GM12865 (cell line): ENCODE measurements around the gene FAM151B.
"Not testable (repeated sequence)": the region's sequence is repeated elsewhere in the genome, so short reads cannot be mapped to it uniquely, and the experiment has no call there.

ENCODE experiments used
- DNase-seq: peaks from one replicate; pipeline ENCODE4 v3.0.0; 2010; ENCODE audit warnings: low read depth
- H3K4me3 ChIP-seq: 2 replicates; pipeline ENCODE4 v1.5.1; 2011; ENCODE audit warnings: mild to moderate bottlenecking, low read depth, low read length, control low read depth
- CTCF ChIP-seq: IDR thresholded peaks from 2 replicates; pipeline ENCODE4 v1.5.1; 2011; ENCODE audit warnings: low read length, control low read depth, low read depth, inconsistent platforms; ENCODE audit not compliant: insufficient read depth; ENCODE audit errors: missing control alignments

The FAM151B gene

DNA sequence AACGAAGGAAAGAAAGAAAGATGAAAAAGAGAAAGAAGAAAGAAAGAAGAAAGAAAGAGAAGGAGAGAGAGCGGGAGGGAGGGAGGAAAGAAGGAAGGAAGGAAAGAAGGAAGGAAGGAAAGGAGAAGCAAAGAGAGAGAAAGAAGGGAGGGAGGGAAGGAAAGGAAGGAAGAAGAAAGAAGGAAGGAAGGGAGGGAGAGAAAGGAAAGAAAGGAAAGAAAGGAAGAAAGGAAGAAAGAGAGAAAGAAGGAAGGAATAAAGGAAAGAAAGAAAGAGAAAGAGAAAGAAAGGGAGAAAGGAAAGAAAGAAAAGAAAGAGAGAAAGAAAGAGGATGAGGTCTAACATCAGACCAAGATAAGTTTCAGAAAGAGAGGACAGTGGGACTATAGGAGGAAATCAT lies 91.2 kb downstream of the FAM151B start:
- DNase-seq: no peak
- TF ChIP-seq CTCF: no peak
- no peak overlapping the region for H3K4me3 ChIP-seq

GRCh38 chr5:80580291-80580690 lies 92.4 kb downstream of the FAM151B start:
- not testable (repeated sequence) for H3K4me3 ChIP-seq, DNase-seq

- H3K4me3 ChIP-seq: no peak overlapping the region
- no peak for DNase-seq
- TF ChIP-seq CTCF: no peak
Observed at GRCh38 chr5:80584770-80585169, 96.9 kb downstream of the FAM151B start.

GRCh38 chr5:80588858-80589540 lies 101.1 kb downstream of the FAM151B start:
- no peak for DNase-seq
- no peak overlapping the region for H3K4me3 ChIP-seq
- TF ChIP-seq CTCF: no peak

DNA sequence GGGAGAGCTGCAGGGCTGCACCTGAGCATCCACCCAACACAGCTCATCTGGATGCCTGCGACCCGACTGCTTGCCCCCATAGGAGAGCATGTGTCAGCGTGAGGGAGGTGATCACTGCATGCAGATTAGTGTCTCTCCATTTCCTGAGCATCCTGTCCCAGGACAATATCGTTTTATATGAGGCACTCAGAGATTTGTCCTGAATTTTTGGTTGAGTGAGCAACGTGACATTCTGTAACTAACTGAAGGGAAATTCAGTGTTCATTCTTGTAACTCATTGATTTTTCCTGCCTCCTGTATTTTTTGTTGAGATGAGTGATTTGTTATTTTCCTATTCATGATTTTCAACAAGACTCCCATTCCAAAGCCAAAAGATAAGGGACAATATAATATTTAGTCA lies 102.9 kb downstream of the FAM151B start:
- DNase-seq: no peak
- no peak for TF ChIP-seq CTCF
- no peak overlapping the region for H3K4me3 ChIP-seq

- DNase-seq: no peak
- no peak for TF ChIP-seq CTCF
- H3K4me3 ChIP-seq: no peak overlapping the region
Observed at GRCh38 chr5:80591352-80591751, 103.5 kb downstream of the FAM151B start.

DNA sequence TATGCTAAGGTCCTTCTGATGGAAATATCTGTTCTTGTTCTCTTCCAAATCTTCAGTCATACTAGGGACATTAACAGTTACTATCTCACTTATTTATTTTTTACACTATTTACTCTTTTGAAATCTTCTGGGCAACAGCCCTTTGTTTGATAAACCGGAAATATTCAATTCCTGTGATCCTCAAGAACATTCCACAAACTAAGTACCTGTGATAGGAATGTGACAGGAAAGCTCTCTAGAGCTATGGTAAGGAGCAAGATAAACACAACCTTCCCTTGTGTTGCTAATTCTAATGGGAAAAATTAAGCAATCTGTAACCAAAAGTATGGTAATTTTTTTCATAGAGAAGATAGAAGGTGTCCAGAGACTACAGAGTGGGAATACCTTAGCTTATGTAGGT lies 104.2 kb downstream of the FAM151B start:
- DNase-seq: no peak
- no peak overlapping the region for H3K4me3 ChIP-seq

More for the DNA sequence above, 104.2 kb downstream of the FAM151B start:
- TF ChIP-seq CTCF: no peak
